Esophagus (tissue), 2 donors: ENCODE data around the gene IRF8. TPM values are rescaled to one million over a fixed set of nuclear protein-coding genes. Genes with fewer than 3 reads are reported as not detected.

ENCODE experiments used
- H3K27ac ChIP-seq, 2 donors: one replicate each; pipeline ENCODE4 v1.5.1; 2013; ENCODE audit warnings: low read depth in 2 of 2, mild to moderate bottlenecking in 2 of 2, inconsistent platforms in 1 of 2, low read length in 1 of 2, moderate library complexity in 1 of 2
- H3K27me3 ChIP-seq, 2 donors: one replicate each; pipeline ENCODE4 v1.6.1; 2013; ENCODE audit warnings: low read length in 2 of 2, control low read depth in 1 of 2, mild to moderate bottlenecking in 1 of 2; ENCODE audit not compliant: insufficient read depth in 2 of 2, control insufficient read depth in 1 of 2
- H3K36me3 ChIP-seq, 2 donors: one replicate each; pipeline ENCODE4 v1.6.1; 2013; ENCODE audit warnings: low read length in 1 of 2; ENCODE audit not compliant: control insufficient read depth in 2 of 2, insufficient read depth in 2 of 2
- H3K4me1 ChIP-seq, 2 donors: one replicate each; pipeline ENCODE4 v1.6.1; 2013; ENCODE audit warnings: low read length in 1 of 2; ENCODE audit not compliant: control insufficient read depth in 2 of 2, insufficient read depth in 2 of 2
- H3K4me3 ChIP-seq, 2 donors: one replicate each; pipeline ENCODE4 v1.5.1; 2013; ENCODE audit warnings: low read length in 2 of 2, mild to moderate bottlenecking in 2 of 2, low read depth in 1 of 2, moderate library complexity in 1 of 2
- H3K9me3 ChIP-seq, 2 donors: one replicate each; pipeline ENCODE4 v1.6.1; 2013; ENCODE audit warnings: mild to moderate bottlenecking in 2 of 2, low read depth in 1 of 2, low read length in 1 of 2, moderate library complexity in 1 of 2; ENCODE audit not compliant: control insufficient read depth in 2 of 2, insufficient read depth in 1 of 2
- WGBS, 2 donors: extraction: QIAGEN DNeasy Blood & Tissue Kit; methylation state at CpG; one replicate each; pipeline ENCODE4 v1.1.7; 2013; 5-methylcytosine and 5-hydroxymethylcytosine counted together
- polyA plus RNA-seq, 2 donors: library from polyadenylated mRNA; stranded (reverse); fragments of 200-250 nt; gene quantifications; one replicate each; pipeline ENCODE4 v1.2.3, GENCODE V29; 2013
- donor health status: healthy with polysubstance abuse.
- donor health status: Bipolar disorder and iron deficiency.

The IRF8 gene
- polyA plus RNA-seq, 2 donors = 0.53 to 0.96 TPM

DNA sequence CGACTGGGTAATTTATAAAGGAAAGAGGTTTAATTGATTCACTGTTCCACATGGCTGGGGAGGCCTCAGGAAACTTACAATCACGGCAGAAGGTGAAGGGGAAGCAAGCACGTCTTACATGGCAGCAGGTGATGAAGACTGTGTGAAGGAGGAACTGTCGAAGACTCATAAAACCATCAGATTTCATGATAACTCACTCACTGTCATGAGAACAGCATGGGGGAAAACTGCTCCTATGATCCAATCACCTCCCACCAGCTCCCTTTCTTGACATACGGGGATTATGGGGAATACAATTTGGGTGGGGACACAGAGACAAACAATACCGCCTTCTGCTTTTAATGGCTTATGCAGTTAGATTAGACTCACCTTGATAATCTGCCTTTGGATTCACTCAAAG is 19.4 kb upstream of the IRF8 start:
- H3K27me3 ChIP-seq = no peaks in the 10 kb centered on the region
- 78 to 81% methylated on average over 6 of the region's 6 CpGs for WGBS, 2 donors
- H3K4me1 ChIP-seq = no peaks in the 10 kb centered on the region
- no peaks in the 10 kb centered on the region for H3K9me3 ChIP-seq
- H3K27ac ChIP-seq = no peak overlapping the region
- H3K4me3 ChIP-seq = no peak overlapping the region
- no peaks in the 10 kb centered on the region for H3K36me3 ChIP-seq

DNA sequence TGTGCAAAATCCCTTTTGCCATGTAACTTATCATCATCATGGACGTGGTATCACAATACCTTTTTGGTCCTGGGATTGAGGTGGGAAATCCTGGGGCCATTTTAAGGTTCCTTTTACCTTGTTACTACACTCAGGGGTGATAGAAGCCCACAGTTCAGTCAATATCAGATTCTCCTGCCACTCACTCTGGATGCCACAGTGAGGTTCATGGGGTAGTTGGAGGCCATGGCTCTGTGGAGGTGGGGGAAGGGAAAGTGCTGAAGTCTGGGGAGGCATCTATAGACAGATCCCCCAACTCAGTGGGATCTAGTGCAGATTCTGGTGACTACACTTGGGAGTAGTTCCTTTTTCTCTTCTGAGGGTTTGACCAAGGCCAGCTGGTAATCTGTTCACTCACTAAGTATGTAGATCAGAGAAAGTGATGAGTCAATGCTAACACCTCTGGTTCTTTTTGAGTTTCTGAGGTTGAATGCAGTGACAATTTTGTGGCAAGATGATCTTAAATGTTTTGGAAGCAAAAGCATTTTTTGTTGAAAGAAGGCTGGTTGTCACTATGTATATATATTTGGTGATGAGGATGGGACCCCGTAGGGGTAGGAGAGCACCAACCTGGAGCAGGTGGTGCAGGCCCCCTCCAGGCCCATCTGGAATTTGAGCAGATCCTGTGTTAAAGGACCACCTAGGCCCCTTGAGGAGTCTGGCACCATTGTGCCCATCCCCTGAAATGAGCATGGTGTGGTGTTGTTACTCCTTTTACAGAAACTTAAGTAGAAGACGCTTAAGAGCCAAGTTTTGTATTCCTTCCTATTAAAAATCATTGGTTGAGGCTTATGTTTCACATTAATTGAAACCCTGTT is 18.8 kb upstream of the IRF8 start:
- H3K4me1 ChIP-seq = no peaks in the 10 kb centered on the region
- no peaks in the 10 kb centered on the region for H3K9me3 ChIP-seq
- H3K36me3 ChIP-seq = no peaks in the 10 kb centered on the region
- 81 to 82% methylated on average over 3 of the region's 3 CpGs for WGBS, 2 donors
- H3K27ac ChIP-seq = no peak overlapping the region
- H3K4me3 ChIP-seq = no peak overlapping the region
- no peaks in the 10 kb centered on the region for H3K27me3 ChIP-seq

DNA sequence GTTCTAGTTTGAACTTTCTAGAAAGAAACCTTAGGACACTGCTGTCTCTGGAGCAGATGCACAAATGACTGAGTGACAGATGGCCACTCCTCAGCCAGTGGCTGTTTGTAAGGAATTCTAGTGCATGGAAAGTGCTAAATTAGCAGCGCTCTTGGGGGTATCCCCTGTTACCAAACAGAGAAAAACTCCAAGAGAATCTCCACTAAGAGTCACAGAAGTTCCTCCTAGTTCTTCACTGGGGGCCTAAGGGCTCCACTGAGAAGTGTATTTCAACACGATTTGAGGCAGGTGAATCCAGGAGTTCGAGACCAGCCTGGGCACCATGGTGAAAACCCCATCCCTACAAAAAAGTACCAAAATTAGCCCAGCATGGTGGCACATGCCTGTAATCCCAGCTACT is 18.1 kb upstream of the IRF8 start:
- H3K36me3 ChIP-seq = no peaks in the 10 kb centered on the region
- WGBS, 2 donors = 91 to 92% methylated on average over 3 of the region's 3 CpGs
- no peak overlapping the region for H3K27ac ChIP-seq
- H3K9me3 ChIP-seq = no peaks in the 10 kb centered on the region
- no peak overlapping the region for H3K4me3 ChIP-seq
- H3K27me3 ChIP-seq = no peaks in the 10 kb centered on the region
- no peaks in the 10 kb centered on the region for H3K4me1 ChIP-seq

DNA sequence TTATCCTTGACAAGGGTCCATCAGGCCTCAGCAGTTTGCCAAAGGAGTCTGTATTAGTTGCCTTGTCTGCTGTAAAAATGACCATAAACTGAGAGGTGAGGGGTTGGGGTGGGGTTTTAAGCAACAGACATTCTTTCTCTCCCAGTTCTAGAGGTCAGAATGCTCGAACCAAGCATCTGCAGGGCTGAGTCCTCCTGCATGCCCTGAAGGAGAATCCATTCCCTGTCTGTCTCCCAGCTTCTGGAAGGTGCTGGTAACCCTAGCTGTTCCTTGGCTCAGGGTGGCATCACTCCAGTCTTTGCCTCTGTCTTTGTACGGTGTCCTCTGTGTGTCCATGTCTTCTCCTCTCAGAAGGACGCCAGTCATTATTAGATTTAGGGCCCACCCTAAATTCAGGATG is 17.5 kb upstream of the IRF8 start:
- Histone ChIP-seq H3K27ac (no peak overlapping the region), H3K4me3 (no peak overlapping the region), H3K4me1 (no peaks in the 10 kb centered on the region), H3K9me3 (no peaks in the 10 kb centered on the region), H3K36me3 (no peaks in the 10 kb centered on the region), H3K27me3 (no peaks in the 10 kb centered on the region)
- 60 to 76% methylated on average over 3 of the region's 3 CpGs for WGBS, 2 donors

DNA sequence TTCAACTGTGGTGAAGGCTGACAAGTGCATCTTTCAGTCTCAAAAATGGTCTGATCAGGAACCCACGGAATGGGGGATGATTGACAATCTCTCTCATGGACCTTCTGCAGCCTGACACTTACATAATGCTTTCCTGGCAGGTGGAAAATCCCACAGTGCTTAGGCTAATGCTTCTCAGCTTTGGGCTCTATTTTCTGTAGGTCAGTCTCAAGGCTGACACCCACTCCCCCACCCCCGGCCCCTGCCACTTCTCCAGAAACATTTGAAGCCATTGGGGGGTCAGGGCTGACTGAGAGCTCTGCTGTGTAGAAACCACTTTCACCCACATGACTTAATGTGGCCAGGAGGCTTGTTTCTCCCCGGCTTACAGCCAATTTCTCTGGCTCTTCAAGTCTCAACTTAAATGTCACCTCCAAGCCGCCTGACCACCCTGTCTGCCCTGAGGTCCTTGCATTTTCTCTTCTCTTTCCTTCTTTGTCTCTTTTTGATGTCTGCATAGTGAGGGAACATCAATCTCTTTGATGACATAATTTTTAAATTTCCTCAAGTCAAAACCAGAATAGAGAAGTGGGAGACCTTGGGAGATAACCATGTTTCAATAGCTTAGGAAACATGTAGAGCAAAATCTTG is 16.7 kb upstream of the IRF8 start:
- WGBS, 2 donors = 43 to 51% methylated on average over 4 of the region's 4 CpGs
- no peaks in the 10 kb centered on the region for H3K9me3 ChIP-seq
- H3K36me3 ChIP-seq = no peaks in the 10 kb centered on the region
- no peaks in the 10 kb centered on the region for H3K27me3 ChIP-seq
- H3K27ac ChIP-seq = no peak overlapping the region
- H3K4me3 ChIP-seq = no peak overlapping the region
- H3K4me1 ChIP-seq = no peaks in the 10 kb centered on the region

DNA sequence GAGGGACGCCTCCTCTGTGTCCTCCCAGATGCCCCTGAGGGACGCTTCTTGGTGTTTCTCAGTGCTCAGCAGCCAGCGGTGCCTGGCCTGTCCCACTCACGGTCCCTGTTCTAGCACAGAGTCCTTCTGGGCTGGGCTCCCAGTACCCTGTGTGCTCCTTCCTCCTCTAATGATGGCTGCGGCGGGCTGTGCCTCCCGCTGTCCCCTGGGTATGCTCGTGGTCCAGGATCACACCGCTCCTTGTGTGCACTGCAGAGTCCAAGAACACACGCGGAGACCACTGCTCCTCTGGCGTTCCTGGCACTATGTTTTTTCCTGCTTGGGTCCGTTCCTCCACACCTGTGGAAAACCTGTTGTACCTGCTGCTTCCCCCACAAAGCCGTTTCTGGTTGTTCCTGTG is 15.1 kb upstream of the IRF8 start:
- Histone ChIP-seq H3K27me3 (no peaks in the 10 kb centered on the region), H3K27ac (no peak overlapping the region), H3K4me1 (no peaks in the 10 kb centered on the region), H3K4me3 (no peak overlapping the region), H3K9me3 (no peaks in the 10 kb centered on the region), H3K36me3 (no peaks in the 10 kb centered on the region)
- 74 to 80% methylated on average over 14 of the region's 14 CpGs for WGBS, 2 donors

DNA sequence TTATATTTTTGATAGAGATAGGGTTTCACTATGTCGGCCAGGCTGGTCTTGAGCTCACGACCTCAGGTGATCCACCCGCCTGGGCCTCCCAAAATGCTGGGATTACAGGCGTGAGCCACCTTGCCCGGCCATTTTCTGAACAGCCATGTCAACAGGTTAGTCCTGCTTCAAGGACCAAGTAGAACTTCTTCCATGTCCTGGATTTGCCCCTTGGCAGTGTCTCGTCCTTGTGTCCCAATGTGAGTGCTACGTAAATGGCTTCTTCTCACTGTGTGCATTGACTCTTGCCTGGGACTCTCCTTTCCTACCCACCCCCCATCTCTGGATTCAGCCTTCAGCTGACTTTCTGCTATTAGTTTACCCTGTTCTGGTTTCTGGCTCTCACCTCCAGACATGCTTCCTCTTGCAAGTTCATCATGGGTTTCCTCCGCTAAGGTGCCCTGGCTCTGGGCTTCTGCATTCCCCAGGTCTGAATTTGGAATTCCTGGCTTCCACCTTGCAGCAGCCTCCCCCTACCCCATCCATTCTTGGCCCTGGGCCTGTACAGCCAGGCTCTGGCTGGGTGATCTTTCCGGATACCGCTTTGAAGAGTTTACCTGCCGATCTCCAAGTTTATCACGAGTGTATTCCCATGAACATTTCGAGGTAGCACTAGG is 14.0 kb upstream of the IRF8 start:
- H3K4me1 ChIP-seq = no peaks in the 10 kb centered on the region
- no peak overlapping the region for H3K27ac ChIP-seq
- no peak overlapping the region for H3K4me3 ChIP-seq
- no peaks in the 10 kb centered on the region for H3K36me3 ChIP-seq
- no peaks in the 10 kb centered on the region for H3K27me3 ChIP-seq
- peaks cover 0 to 2% of the 10 kb centered on the region in 2 donors for H3K9me3 ChIP-seq
- 91 to 92% methylated on average over 13 of the region's 13 CpGs for WGBS, 2 donors

DNA sequence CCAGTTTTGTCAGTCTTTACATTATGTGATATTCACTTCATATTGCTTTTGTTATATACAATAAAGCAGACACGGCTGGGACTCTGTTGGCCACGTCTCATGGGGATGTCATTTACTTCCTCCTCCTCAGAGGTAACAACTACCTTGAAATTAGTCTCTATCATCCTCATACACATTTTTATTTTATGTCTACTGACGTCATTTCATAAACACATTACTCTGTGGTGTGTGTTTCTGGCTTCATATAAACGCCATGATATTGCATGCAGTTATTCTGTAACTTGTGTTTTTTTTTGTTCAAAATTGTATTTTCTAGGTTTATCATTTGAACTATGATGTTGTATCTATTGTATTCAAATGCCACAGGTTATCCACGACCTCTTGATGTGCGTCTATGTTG is 13.4 kb upstream of the IRF8 start:
- Histone ChIP-seq H3K27ac (no peak overlapping the region), H3K4me3 (no peak overlapping the region), H3K36me3 (no peaks in the 10 kb centered on the region), H3K4me1 (no peaks in the 10 kb centered on the region), H3K27me3 (no peaks in the 10 kb centered on the region), H3K9me3 (peaks cover 0 to 2% of the 10 kb centered on the region in 2 donors)
- WGBS, 2 donors = 76 to 80% methylated on average over 6 of the region's 6 CpGs

DNA sequence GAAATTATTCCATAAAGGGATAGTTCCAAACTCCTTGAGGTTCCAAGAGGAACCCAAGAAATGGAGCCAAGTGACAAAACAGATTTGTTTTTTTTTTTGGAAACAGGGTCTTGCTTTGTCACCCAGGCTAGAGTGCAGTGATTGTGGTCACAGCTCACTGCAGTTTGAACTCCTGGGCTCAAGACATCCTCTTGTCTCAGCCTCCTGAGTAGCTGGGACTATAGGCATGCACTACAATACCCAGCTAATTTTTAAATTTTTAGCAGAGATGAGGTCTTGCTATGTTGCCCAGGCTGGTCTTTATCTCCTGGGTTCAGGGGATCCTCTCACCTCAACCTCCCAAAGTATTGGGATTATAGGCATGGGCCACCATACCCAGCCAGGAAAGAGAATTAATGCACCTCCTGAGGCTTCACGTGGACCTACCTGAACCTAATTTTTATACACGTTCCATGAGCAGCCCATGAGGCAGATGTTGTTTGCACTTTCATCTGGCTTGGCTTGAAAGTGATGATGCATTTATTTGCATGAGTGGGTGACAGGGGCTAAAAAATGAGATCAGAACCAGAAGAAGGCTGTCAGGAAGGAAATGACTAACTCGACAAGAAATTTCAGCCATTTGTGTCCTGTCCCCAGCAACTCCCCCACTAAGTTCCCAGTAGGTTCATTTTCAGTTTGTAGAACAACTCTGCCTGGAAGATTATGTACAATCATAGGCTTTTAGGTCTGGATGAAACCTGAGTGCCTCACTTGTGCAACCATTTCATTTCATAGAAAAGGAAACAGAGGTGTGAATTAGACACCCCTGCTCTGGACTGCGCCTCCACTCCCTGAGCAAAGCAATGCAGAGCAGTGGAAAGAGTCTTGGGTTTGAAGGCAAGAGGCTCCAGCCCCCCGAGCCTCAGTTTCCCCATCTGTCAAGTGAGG is 10.3 kb upstream of the IRF8 start:
- Histone ChIP-seq H3K27ac (no peak overlapping the region), H3K36me3 (no peaks in the 10 kb centered on the region), H3K9me3 (peaks cover 0 to 2% of the 10 kb centered on the region in 2 donors), H3K4me3 (no peak overlapping the region), H3K27me3 (no peaks in the 10 kb centered on the region), H3K4me1 (no peaks in the 10 kb centered on the region)
- 46 to 51% methylated on average over 5 of the region's 5 CpGs for WGBS, 2 donors
